Mesothelial cell of epicardium (in vitro differentiated cells): Measurements from ENCODE around the gene PLCXD1. TPM values are rescaled to one million over a fixed set of nuclear protein-coding genes. Genes with fewer than 3 reads are reported as not detected.
"Not testable (repeated sequence)": the region's sequence is repeated elsewhere in the genome, so short reads cannot be mapped to it uniquely, and the experiment has no call there.

Source experiments
- DNase-seq, 2 experiments: peaks; one replicate each; pipeline ENCODE4 v3.0.0; 2021; ENCODE audit warnings: low spot score in 2 of 2; ENCODE audit not compliant: unreplicated experiment in 2 of 2
- H3K27ac Mint-ChIP-seq: 2 replicates; pipeline ENCODE4 v1.8.0; 2021; ENCODE audit warnings: mixed read lengths
- H3K27me3 Mint-ChIP-seq: 2 replicates; pipeline ENCODE4 v1.8.0; 2021; ENCODE audit warnings: low read depth, mixed read lengths
- H3K36me3 Mint-ChIP-seq: 2 replicates; pipeline ENCODE4 v1.8.0; 2021; ENCODE audit warnings: mixed read lengths
- H3K4me1 Mint-ChIP-seq: 2 replicates; pipeline ENCODE4 v1.8.0; 2021; ENCODE audit warnings: mixed read lengths
- H3K4me3 Mint-ChIP-seq: 2 replicates; pipeline ENCODE4 v1.8.0; 2021; ENCODE audit warnings: mild to moderate bottlenecking, moderate library complexity, mixed read lengths
- H3K9me3 Mint-ChIP-seq: 2 replicates; pipeline ENCODE4 v1.8.0; 2021; ENCODE audit warnings: mixed read lengths
- total RNA-seq: library from RNA; stranded (reverse); gene quantifications from 3 replicates; pipeline ENCODE4 v1.2.1, GENCODE V29; 2021
- TF ChIP-seq, protein P1 (sequence below): fragments of 200-600 bp; sonication (generic); IDR thresholded peaks from one replicate; pipeline ENCODE4 v1.5.0; 2021; ENCODE audit warnings: antibody characterized with exemption; ENCODE audit not compliant: unreplicated experiment

The PLCXD1 gene
- total RNA-seq, 1 donor from 2014 or later = 35.0 TPM

DNA sequence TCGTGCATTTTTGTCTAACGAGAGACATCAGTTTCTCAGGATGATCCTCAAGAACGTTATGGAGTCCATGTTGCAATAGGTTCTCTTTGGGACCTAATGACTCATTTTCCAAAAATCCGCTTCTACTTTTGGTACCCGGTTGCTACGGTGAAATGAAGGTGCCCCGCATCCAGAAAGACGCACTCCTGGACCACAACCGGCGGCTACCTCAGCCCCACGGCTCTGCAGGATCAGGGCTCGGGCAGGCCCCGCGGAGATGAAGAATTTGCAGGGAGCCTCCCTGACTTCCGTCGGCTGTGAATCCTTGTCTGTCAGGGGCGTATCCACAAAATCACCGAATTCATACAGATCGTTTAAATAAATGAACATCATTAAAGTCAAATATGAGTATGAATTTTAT lies 21.8 kb downstream of the PLCXD1 start:
- peaks cover 57% of the 10 kb centered on the region for H3K36me3 Mint-ChIP-seq
- peaks cover 5% of the 10 kb centered on the region for H3K9me3 Mint-ChIP-seq
- no peak overlapping the region for H3K4me3 Mint-ChIP-seq
- TF ChIP-seq, protein P1, sequence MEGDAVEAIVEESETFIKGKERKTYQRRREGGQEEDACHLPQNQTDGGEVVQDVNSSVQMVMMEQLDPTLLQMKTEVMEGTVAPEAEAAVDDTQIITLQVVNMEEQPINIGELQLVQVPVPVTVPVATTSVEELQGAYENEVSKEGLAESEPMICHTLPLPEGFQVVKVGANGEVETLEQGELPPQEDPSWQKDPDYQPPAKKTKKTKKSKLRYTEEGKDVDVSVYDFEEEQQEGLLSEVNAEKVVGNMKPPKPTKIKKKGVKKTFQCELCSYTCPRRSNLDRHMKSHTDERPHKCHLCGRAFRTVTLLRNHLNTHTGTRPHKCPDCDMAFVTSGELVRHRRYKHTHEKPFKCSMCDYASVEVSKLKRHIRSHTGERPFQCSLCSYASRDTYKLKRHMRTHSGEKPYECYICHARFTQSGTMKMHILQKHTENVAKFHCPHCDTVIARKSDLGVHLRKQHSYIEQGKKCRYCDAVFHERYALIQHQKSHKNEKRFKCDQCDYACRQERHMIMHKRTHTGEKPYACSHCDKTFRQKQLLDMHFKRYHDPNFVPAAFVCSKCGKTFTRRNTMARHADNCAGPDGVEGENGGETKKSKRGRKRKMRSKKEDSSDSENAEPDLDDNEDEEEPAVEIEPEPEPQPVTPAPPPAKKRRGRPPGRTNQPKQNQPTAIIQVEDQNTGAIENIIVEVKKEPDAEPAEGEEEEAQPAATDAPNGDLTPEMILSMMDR = no peak
- H3K27ac Mint-ChIP-seq = no peak overlapping the region
- H3K4me1 Mint-ChIP-seq = no peaks in the 10 kb centered on the region
- DNase-seq = no peak
- H3K27me3 Mint-ChIP-seq = no peaks in the 10 kb centered on the region

DNA sequence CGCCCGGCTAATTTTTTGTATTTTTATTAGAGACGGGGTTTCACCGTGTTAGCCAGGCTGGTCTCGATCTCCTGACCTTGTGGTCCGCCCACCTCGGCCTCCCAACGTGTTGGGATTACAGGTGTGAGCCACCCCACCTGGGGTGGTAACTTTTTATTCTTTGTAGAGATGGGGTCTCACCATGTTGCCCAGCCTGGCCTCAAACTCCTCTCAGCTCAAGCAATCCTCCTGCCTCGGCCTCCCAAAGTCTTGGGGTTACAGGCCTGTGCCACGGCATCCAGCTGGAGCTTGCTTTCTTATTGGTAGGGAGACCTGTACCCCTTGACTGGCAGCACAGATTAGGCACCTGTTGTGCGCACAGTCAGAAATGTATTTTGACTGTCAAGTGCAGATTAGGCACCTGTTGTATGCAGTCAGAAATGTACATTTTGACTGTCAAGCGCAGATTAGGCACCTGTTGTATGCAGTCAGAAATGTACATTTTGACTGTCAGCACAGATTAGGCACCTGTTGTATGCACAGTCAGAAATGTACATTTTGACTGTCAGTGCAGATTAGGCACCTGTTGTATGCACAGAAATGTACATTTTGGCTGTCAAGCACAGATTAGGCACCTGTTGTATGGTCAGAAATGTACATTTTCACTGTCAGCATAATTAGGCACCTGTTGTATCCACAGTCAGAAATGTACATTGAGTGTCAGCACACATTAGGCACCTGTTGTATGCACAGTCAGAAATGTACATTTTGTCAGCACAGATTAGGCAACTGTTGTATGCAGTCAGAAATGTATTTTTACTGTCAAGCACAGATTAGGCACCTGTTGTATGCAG lies 24.8 kb downstream of the PLCXD1 start:
- H3K27ac Mint-ChIP-seq, H3K4me3 Mint-ChIP-seq, H3K27me3 Mint-ChIP-seq, H3K4me1 Mint-ChIP-seq, DNase-seq, H3K9me3 Mint-ChIP-seq: not testable (repeated sequence)
- peaks cover 56% of the 10 kb centered on the region for H3K36me3 Mint-ChIP-seq

DNA sequence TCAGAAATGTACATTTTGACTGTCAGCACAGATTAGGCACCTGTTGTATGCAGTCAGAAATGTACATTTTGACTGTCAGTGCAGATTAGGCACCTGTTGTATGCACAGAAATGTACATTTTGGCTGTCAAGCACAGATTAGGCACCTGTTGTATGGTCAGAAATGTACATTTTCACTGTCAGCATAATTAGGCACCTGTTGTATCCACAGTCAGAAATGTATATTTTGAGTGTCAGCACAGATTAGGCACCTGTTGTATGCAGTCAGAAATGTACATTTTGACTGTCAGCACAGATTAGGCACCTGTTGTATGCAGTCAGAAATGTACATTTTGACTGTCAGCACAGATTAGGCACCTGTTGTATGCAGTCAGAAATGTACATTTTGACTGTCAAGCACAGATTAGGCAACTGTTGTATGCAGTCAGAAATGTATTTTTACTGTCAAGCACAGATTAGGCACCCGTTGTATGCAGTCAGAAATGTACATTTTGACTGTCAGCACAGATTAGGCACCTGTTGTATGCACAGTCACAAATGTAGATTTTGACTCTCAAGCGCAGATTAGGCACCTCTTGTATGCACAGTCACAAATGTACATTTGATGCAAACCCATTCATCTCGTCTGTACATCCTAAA lies 25.6 kb downstream of the PLCXD1 start:
- not testable (repeated sequence) for H3K4me1 Mint-ChIP-seq, H3K27me3 Mint-ChIP-seq, H3K4me3 Mint-ChIP-seq, H3K9me3 Mint-ChIP-seq, H3K27ac Mint-ChIP-seq, DNase-seq
- H3K36me3 Mint-ChIP-seq = peaks cover 53% of the 10 kb centered on the region

DNA sequence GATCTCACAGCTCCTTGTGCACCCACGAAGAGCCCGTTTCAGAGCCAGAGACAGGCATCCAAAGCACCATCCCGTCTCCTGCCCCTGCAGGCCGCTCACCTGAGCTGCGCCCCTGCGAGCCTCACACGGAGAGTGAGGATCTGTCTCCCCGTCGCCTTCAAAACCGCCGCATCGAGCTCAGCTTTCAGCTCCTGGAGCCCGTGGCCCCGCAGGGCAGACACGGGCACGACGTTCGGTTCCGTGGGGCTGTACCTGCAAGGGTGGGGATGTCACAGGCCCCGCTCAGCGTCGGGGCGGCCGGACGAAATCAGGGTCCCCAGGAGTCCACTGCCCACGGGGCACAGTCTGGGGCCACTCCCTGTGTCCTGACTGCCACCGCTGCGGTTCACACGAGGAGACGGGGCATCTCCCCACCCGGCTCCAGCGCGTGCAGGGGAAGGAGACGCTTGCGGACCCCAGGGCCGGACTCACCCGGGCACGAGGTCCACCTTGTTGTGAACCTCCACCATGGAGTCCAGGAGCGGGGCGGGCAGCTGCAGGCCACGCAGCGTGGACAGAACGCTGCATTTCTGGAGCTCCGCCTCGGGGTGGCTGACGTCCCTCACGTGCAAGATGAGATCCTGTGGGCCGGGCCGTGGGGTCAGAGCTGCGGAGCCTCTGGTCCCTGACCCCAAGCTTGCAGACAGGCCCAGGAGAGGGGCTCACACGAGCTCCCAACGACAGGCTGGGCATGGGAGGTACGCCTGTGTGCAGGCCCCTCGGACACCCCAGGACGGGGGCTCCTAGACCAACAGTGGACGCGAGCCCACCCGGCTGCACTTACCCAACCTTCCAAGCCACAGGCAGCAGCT lies 26.3 kb downstream of the PLCXD1 start:
- H3K9me3 Mint-ChIP-seq = peaks cover 5% of the 10 kb centered on the region
- H3K4me3 Mint-ChIP-seq = no peak overlapping the region
- TF ChIP-seq, protein P1 = no peak
- H3K4me1 Mint-ChIP-seq = no peaks in the 10 kb centered on the region
- no peaks in the 10 kb centered on the region for H3K27me3 Mint-ChIP-seq
- no peak for DNase-seq
- H3K36me3 Mint-ChIP-seq = peaks cover 51% of the 10 kb centered on the region
- no peak overlapping the region for H3K27ac Mint-ChIP-seq

DNA sequence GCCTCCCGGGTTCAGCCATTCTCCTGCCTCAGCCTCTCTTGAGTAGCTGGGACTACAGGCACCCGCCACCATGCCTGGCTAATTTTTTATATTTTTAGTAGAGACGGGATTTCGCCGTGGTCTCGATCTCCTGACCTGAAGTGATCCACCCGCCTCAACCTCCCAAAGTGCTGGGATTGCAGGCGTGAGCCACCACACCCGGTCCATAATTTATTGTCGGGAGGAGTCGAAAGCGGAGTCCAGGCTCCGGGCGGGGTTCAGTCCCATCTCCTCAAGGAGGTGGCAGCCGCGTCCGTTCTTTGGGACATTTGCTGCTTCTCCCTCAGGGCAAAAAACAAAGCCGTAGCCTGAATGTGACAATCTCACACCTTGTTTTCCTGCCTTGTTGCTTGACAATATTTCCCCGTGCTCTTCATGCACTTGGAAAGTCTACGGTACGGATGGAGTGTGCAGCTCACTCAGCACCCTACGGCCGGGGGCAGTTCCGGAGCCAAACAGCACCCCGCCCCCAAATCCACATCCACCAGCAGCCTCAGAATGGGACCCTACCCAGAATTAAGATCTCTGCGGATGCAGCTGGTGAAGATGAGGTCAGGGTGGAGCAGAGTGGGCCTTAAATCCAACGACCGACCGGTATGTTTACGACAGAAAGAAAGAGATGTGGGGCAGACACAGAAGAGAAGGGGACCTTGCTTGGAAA lies 27.8 kb downstream of the PLCXD1 start:
- H3K27ac Mint-ChIP-seq = no peak overlapping the region
- no peaks in the 10 kb centered on the region for H3K4me1 Mint-ChIP-seq
- peaks cover 52% of the 10 kb centered on the region for H3K36me3 Mint-ChIP-seq
- no peak for DNase-seq
- H3K4me3 Mint-ChIP-seq = no peak overlapping the region
- no peaks in the 10 kb centered on the region for H3K9me3 Mint-ChIP-seq
- no peaks in the 10 kb centered on the region for H3K27me3 Mint-ChIP-seq
- TF ChIP-seq, protein P1 = no peak

DNA sequence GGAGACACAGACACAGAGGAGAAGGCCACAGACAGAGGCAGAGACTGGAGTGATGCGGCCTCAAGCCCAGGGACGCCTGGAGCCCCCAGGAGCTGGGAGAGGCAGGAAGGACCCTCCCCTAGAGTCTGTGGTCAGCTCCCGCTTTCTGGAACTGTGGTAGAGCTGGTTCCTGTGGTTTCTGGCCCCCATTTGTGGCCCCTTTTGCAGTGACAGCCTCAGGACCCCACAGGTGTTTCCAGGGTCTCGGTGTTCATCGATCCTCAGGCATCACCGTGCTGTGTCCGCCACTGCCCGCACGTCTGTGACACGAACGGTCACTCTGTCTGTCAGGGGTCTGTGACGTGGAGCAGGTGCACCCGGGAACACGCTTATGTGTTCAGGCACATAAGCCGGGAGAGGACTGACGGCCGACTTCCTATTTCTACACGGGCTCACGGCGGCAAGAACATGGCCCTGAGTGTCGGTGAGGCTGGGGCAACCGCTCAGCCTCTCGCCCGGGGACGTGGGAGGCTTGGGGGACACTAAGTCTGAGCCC lies 29.5 kb downstream of the PLCXD1 start:
- no peaks in the 10 kb centered on the region for H3K27me3 Mint-ChIP-seq
- H3K4me3 Mint-ChIP-seq = no peak overlapping the region
- H3K4me1 Mint-ChIP-seq = no peaks in the 10 kb centered on the region
- no peak for DNase-seq
- H3K36me3 Mint-ChIP-seq = peaks cover 41% of the 10 kb centered on the region
- H3K9me3 Mint-ChIP-seq = no peaks in the 10 kb centered on the region
- TF ChIP-seq, protein P1 = no peak
- H3K27ac Mint-ChIP-seq = no peak overlapping the region
